ENCODE results near the gene HSD17B12.

DNA sequence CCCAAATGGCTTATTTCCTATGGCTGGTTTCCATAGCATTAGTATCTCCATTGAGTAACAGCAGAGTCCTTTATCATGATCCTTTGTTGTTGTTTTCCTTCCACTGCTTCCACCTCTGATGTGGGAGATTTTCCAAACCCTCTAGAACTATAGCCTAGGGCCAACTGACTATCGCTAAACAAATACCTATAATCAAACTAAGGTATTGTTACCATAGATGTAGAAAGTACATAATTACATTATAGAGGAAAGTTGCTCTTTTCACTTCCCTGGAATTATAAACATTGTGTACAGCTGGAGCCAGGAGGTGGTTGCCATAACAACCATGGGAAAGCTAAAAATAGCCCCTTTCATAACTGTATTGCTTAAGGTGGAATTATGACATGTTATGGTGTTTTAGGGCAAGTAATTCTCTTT, 153.1 kb downstream of the HSD17B12 start:
- TF ChIP-seq, protein P1, sequence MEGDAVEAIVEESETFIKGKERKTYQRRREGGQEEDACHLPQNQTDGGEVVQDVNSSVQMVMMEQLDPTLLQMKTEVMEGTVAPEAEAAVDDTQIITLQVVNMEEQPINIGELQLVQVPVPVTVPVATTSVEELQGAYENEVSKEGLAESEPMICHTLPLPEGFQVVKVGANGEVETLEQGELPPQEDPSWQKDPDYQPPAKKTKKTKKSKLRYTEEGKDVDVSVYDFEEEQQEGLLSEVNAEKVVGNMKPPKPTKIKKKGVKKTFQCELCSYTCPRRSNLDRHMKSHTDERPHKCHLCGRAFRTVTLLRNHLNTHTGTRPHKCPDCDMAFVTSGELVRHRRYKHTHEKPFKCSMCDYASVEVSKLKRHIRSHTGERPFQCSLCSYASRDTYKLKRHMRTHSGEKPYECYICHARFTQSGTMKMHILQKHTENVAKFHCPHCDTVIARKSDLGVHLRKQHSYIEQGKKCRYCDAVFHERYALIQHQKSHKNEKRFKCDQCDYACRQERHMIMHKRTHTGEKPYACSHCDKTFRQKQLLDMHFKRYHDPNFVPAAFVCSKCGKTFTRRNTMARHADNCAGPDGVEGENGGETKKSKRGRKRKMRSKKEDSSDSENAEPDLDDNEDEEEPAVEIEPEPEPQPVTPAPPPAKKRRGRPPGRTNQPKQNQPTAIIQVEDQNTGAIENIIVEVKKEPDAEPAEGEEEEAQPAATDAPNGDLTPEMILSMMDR (optimal IDR thresholded peaks at IDR 0.05 in 1 of 3, IDR thresholded peaks at IDR 0.05 in 1 of 3, conservative IDR thresholded peaks at IDR 0.05 in 1 of 3; ENCODE audit: extremely low read depth in 1 of 3, insufficient read depth in 2 of 3, low read length in 3 of 3), result no peak
- no peak for TF ChIP-seq EZH2 (IDR thresholded peaks at IDR 0.05; ENCODE audit: low read length)

Data from keratinocyte (primary cell).